IPS DF 4.7 (cell line): Measurements from ENCODE around the gene NUP54.

ENCODE experiments used
- DNase-seq: peaks from one replicate; pipeline ENCODE4 v3.0.0-alpha.2; 2013; ENCODE audit warnings: low spot score; ENCODE audit errors: extremely low read depth

NUP54 gene

DNA sequence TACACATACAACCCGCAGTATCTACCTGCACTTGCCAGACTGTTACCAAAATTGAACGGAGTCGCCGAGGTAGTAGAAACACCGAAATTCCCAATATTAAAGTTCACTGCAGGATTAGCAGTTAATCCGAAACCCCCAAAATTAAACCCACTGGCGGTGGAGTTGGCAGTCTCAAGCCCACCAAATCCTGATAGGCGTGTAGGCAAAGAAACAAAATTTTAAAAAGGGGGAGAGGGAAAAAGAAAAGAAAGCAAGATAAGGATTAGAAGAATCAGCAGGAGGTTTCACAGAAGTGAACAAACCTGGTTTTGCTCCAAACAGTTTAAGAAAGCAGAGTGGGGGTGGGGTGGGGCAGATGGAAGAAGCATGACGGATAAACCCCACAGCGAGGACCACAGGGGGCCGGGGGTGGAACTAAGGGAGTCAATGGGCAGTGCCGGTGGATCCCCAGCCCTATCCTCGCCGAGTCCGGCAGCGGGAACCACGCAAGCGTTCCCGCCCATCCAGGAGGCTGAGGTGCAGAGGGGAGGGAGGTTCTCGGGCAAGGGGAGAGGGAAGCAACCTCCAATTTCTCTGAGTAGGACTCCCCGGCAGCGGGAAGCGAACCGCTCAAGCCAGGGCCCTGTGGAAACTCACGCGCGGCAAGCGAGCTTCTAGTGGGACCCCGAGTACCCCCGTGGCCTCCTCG, 599 bp downstream of the NUP54 start:
- peak; percentile 80 for DNase-seq

DNA sequence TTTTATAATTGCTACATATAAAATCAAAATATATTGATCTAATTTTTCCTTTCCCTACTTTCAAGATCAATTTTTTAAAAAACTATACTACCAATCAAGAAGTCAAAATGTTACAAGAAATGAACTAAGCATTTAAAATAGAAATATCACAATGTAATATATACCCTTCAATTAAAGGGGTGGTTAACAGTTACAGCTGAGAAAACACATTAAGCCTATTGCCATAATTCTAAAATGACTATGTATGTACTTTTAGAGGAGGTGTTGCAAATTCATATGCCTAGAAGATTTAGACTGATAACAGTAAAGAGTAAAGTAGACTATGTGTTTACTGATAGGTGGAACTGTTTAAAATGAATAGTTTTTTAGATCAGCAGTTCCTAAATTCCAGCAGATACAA, 3.7 kb downstream of the NUP54 start:
- DNase-seq = no peak

DNA sequence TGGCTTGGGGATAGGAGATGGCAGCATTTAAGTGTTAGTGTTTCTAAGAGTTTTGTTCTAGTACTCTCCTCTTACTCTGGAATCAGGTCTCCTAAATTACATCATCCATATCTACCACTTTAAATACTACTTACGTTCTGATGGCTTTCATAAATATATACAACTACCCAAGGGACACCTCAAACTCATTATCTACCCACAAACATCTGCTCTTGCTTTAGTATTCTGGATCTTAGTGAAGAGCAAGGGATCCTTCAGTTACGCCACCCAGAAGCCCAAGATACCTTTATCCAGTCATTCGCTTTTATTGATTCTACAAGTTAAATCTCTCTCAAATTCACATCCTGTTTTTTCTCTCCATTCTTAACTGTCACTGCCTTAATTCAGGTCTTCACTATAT, 7.0 kb downstream of the NUP54 start:
- no peak for DNase-seq

DNA sequence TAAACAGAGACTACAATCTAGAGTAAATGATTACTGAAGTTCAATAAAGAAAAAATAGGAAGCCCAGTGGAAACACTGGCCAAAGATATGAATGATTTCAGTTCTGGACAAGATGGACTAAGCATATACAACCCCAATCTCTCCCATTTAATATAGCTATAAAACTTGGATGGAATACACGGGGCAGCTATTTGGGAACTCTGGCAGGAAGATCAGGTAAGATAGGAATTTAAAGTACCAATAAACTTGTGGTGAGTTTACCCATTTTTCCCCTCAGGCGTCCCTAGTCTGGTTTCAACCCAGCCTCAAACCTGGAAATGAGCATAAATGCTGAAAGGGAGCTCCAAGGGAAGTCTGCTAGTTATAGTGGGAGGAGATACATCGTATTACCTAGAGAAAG, 20.4 kb downstream of the NUP54 start:
- DNase-seq = no peak

DNA sequence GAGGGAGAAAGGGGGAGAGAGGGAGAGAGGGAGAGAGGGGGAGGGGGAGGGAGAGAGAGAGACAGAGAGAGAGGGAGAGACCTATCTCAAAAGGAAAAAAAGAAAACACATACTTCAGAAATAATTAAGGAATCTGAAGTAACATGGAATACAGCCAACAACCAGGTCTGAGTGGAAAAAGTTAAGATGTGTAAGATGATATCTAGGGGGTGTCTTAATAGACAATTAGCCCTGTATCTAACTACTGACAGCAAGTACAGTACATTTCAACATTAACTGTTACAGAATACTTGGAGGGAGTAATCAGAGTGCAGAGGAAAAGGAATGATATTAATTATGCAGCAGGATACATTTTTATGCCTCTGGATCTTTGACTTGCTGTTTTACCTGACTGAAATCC, 22.4 kb downstream of the NUP54 start:
- DNase-seq = no peak

DNA sequence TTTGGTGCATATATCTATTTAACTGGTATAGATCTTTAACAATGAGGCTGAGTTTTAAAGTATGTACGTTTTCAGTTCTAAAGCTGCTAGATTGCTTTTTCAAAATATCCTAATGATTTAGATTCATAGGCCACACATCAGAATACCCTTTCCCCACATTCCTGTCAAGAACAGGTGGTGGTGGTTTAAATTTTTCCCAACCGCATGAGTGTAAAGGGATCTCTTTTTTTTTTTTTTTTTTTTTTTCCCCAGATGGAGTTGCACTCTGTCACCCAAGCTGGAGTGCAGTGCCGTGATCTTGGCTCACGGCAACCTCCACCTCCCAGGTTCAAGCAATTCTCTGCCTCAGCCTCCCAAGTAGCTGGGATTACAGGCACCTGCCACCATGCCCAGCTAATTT, 28.0 kb downstream of the NUP54 start:
- no peak for DNase-seq

DNA sequence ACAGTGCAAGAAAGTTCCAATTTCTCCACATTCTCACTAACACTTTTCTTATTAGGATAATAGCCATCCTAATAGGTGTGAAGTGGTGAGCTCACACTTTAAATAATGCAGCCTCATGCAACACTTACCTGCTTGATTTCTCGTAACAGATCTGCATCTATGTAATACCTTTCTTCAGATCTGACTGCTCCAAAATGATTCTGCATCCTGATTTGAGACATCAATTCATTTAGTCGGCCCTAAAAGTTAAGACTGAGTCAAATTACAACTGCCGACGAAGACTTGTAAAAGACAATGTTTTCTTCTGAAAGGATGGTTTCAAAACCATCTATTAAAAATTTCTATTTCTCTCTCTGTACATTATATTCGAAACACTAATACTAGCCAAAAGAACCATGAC, 30.7 kb downstream of the NUP54 start:
- DNase-seq = no peak

DNA sequence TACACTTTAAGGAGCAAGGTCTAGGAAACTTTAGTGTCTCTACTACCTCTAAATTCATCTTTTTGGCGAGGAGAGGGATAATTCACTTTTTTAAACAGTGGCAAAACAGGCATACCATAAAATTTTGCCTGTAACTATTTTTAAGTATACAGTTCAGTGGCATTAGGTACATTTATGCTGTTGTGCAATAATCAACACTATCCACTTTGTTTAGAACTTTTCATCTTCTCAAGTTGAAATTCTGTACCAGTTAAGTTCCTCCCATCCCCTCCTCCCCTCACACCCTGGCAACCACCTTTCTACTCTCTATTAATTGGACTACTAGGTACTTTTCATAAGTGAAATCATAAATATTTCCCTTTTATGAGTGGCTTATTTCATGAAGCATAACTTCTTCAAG, 31.4 kb downstream of the NUP54 start:
- no peak for DNase-seq

DNA sequence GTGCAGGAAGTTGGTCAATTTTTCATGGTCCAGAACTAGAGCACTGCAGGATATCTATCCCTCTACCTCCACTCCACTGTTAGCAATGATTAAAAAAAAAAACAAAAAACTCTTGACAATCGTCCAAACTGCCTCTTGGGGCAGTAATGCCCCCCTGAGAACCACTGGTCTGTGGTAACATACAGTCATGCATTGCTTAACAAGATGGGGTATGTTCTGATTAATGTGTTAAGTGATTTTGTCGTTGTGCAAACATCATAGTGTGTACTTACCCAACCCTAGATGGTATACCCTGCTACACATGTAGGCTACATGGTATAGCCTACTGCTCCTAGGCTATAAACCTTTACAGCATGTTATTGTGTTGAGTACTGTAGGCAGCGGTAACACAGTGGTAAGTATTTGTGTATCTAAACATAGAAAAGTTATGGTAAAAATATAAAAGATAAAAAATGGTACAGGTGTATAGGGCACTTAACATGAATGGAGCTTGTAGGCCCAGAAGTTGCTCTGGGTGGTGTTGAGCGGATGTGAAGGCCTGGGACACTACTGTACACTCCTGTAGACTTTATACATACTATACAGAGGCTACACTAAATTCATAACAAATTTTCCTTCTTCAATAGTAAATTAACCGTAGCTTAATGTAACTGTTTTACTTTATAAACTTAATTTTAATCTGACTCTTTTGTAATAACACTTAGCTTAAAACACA, 39.6 kb downstream of the NUP54 start:
- no peak for DNase-seq

DNA sequence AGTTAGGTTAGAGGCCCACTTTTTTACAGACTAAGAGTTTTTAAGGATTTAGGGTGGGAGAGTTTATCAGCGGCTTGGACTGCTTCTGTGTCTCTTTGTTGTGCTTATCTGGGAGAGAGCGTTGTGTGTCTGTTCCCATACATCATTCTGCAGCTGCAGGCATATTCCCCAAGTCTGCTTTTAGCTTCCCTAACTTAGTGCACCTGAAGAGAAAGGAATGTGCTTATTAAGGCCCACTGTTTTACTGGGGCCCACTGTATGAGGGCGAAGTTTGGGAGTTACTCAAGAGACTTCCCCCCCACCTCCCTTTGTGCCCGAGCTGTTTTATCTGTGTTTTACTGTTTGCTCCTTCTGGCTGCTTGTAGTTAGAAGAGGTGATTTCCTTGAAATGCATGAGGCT, 41.8 kb downstream of the NUP54 start:
- DNase-seq = no peak

DNA sequence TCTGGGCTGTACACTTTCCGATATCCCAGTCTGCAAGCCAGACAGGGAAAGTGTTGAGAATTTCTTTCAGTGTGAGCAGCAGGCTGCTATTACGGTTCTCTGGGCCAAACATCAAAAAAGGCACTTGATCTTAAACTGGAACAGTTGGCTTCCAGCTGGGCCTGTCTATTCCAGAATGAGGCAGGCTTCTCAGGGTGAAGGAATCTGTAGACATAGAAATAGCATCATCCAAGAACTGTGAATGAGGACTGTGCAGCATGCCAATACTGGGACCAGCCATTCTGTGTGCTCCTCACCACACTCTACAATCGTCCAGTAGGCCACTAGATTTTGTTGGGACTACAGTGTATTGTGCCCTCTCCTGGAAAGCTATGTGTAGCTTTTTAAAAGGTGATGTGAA, 42.5 kb downstream of the NUP54 start:
- no peak for DNase-seq

DNA sequence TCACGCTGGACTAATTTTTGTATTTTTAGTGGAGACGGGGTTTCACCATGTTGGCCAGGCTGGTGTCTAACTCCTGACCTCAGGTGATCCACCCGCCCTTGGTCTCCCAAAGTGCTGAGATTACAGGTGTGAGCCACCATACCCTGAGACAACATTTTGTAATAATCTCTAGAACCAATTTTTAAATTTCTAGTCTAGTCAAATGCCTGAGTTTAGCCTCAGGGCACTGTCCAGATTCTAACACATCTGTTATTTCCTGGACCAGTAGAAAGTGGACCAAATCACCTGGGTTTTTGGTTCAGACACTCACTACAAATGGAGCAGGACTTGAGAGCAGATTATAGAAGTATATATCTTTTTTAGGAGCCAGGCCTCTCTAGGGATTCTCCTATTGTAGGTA, 52.1 kb downstream of the NUP54 start:
- no peak for DNase-seq

DNA sequence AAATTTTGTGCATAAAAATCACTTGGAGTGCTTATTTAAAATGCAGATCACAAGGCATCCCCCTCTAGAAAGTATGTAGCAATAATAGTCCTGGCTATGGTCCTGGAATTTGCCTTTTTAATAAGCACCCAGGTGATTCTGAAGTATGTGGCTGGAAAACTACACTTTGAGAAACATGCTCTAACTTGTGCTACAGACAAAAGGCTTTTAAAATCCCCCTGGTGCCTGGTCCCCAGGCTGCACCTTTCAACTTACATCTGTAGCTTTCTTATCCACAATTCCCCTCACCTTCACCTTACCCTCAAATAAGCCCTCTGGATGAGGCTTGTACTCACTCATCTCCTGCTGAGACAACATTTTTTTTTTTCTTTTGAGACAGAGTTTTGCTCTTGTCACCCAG, 52.6 kb downstream of the NUP54 start:
- no peak for DNase-seq

DNA sequence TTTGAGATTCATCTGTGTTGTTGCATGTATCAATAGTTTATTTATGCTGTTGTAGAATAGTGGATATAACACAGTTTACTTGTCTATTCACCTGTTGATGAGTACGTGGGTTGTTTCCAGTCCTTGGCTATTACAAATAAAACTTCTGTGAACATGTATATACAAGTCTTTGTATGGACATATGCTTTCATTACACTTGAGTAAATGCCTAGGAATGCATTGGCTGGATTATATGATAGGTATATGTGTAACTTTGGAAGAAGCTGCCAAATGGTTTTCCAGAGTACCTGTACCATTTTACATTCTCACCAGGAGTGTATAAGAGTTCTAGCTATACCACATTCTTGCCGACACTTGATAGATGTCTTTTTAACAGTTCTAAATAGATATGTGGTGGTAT, 57.1 kb downstream of the NUP54 start:
- DNase-seq = no peak

DNA sequence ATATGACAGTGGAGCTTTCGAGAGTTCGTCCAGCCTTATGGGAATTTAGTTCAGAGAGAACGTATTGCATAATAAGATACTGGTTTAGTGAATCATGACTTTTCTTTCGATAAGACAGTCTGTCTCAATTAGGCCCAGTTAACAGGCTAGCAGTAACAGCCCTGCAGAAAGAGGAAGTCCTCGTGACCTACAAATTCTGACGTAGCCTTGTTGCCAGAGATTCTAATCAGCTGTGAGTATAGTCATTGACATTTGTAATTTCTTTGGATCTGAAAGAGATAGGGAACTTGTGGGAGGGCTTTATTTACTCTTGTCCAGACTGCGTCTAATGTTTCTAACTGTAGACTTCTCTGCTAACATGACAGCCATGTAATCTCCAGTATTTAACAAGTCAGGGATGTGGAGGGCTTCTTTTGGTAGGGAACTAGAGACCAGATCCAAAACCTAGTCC, 57.9 kb downstream of the NUP54 start:
- no peak for DNase-seq

DNA sequence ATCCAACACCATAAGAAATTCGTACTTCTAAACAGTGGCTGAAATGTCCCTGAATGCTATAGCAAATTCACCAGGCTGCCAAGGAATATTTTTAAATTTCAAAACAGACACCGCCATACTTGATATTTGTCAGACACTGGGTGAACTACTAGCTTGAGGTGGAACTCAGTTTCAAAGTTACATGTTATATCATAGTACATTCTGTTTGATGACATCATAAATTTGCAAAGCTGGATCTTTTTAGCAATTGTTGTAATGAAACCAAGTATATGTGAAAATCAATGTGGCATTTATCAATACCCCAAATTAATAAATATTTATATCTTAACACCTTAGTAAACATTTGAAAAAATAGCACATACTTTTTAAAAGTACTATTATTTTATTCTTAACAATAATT, 59.5 kb downstream of the NUP54 start:
- no peak for DNase-seq

DNA sequence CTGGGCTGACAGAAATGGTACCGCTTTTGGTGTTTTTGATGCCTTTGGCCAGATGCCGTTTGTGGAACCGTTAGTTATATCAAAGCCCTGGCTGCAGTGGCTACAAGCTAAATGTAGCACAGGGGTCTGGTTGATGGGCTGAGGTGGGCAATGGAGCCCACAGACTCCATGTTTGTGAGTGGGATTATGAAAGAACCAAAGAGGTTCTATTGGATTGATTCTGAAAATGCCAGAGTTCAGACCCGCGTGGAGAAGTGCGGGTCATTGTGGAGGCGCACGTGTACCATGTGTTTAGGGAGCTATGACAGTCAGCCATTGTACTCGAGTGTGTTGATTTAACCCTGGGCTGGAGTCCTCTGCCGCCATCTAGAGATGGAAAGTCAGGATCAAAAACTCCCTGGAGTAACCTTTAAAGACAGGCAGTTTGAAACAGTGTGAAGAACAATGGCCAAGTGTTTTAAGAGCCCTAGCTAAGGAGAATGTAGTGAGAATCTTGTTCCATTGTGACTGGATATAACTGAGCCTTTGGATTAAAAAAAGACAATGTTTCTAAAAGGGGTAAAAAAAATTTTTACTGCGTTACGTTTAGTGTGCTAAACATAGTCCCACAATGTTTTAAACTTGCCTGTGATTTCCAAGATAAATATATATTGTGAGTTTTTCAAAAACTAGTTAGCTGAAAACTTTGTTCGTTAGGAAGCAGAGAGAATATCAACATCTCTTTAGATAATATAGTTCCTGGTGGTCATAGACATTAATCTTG, 61.0 kb downstream of the NUP54 start:
- peak; percentile 53 for DNase-seq

DNA sequence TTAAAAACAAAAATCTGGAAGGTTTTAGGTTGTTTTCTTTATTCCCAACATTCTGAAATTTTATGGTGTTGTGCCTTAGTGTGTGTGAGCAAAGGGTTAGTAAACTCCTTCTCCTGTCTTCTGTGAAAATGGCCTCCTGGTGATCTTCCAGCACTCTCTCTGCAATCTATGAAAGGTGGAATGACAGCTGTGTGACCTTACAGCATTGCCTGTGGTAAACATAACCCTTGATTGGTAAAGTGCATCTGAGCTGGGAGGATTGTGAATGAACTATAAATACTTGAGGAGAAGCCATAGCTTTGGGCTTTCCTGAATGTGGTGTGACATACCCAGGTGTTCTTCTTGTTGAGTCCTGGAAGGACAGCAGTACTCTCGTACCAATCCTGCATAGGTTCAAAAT, 63.7 kb downstream of the NUP54 start:
- no peak for DNase-seq

DNA sequence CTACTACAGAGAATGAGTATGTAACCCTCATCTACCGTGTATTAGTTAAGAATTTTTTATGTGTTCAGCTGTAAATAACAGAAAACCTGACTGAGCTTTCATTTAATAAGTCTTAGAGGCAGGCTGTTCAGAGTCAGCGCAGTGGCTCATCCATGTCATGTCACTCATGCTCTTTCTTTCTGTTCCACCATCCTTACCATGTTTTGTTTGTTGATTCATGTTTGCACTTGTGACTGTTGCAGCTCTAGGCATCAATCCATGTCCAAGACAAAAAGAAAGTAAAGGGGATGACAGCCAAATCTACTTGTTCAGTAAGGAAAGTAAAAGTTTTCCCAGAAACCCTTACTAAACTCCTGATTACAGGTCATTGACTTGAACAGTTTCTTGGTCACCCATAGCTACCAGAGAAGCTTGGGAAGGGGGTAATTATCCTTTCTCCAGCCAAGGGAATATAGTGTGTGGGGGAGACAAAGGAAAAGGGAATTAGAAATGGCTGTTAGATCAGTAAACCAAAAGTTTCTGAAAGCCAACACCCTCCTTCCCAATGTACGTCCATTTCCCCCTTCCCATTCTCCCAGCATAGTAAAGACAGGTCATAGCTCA, 64.7 kb downstream of the NUP54 start:
- DNase-seq = no peak

DNA sequence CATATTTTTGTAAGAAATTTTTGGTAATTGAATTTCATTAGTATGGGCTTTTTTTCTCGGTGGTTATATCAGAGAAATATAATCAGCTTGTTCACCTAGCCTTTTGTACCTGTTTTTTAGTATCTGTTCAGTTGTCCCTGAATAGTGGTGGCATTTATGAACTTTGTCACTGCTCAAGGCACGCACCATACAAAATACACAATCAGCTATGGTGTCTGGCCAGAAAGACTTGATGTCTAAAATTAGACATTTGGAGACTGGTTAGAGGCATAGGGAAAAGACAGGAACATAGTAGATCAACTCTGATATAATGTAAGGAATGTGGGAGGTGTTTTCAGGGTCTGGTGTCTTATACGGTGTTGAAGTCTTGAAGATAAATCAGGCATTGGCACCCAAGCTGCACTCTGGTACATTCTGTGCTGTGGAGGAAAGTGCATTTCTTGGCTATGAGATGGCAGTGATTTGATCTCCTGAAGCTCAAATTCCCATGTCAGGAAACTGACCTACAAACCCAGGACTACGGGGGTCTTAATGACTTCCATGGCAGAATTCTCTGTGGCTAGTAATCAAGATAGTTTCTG, 70.1 kb downstream of the NUP54 start:
- DNase-seq = no peak

DNA sequence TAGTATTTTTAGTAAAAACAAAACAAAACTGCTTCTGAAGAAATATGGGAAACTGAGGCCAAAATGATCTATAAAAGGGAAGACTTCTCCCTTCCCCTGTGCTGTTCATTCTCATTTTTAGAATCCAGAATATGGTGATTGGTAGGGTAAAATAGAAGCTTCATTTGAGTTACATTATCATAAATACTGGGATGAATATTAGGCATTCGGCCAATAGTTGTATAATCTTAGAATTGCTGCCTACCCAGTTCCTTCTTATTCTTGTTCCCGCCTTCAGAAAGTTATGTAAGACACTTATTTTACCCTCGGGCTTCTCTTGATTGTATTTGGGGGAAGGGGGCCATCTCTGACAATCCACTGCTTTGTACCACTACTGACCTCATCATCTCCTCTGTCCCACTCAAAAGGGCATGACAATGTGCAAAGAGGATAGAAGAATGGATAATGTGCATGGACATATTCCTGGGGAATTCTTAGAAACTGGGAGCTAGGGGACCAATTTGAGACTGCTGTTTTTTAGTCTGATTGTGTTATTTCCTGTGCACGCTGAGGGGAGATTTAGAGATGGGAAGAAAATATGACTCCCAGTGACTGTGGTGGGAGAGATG, 73.1 kb downstream of the NUP54 start:
- DNase-seq = no peak
